Loucy (cell line): ENCODE measurements around the gene SLC1A4.
"Not testable (repeated sequence)": the region's sequence is repeated elsewhere in the genome, so short reads cannot be mapped to it uniquely, and the experiment has no call there.

ENCODE experiments used
- H2AFZ ChIP-seq: fragments of 200-600 bp; sonication (generic); 2 replicates; pipeline ENCODE4 v1.6.0; 2016; ENCODE audit warnings: antibody characterized with exemption, mild to moderate bottlenecking, low read length, moderate library complexity
- H3F3A ChIP-seq: fragments of 200-600 bp; 2 replicates; pipeline ENCODE4 v1.6.0; 2016; ENCODE audit warnings: antibody characterized with exemption, low read depth, mild to moderate bottlenecking
- H3K27me3 ChIP-seq: fragments of 200-600 bp; sonication (generic); 2 replicates; pipeline ENCODE4 v1.6.1; 2014; ENCODE audit warnings: low read length, mild to moderate bottlenecking; ENCODE audit not compliant: insufficient read depth, poor library complexity, severe bottlenecking
- H3K36me3 ChIP-seq: fragments of 200-600 bp; sonication (generic); 2 replicates; pipeline ENCODE4 v1.6.1; 2016; ENCODE audit warnings: low read length; ENCODE audit not compliant: insufficient read depth
- H3K4me1 ChIP-seq: fragments of 200-600 bp; sonication (generic); 2 replicates; pipeline ENCODE4 v1.5.1; 2014; ENCODE audit warnings: low read length, mild to moderate bottlenecking; ENCODE audit not compliant: insufficient read depth, poor library complexity, severe bottlenecking
- H3K4me2 ChIP-seq: fragments of 200-600 bp; sonication (generic); 2 replicates; pipeline ENCODE4 v1.6.0; 2014; ENCODE audit warnings: antibody characterized with exemption, low read length, low read depth, mild to moderate bottlenecking; ENCODE audit not compliant: poor library complexity, severe bottlenecking
- H3K4me3 ChIP-seq: fragments of 200-600 bp; sonication (generic); 2 replicates; pipeline ENCODE4 v1.5.1; 2014; ENCODE audit warnings: low read length, mild to moderate bottlenecking, mixed read lengths; ENCODE audit not compliant: poor library complexity, severe bottlenecking
- H3K79me2 ChIP-seq: fragments of 200-600 bp; sonication (generic); 2 replicates; pipeline ENCODE4 v1.6.1; 2014; ENCODE audit warnings: low read length; ENCODE audit not compliant: insufficient read depth
- H3K9ac ChIP-seq: fragments of 200-600 bp; sonication (generic); 2 replicates; pipeline ENCODE4 v1.6.0; 2014; ENCODE audit warnings: mild to moderate bottlenecking, low read depth, low read length, moderate library complexity; ENCODE audit not compliant: poor library complexity, severe bottlenecking
- H3K9me2 ChIP-seq: fragments of 200-600 bp; sonication (generic); replicated peaks from 2 replicates; pipeline ENCODE4 v1.6.1; 2016; ENCODE audit warnings: low read depth, low read length, mixed read lengths
- H3K9me3 ChIP-seq: fragments of 200-600 bp; sonication (generic); 2 replicates; pipeline ENCODE4 v1.6.1; 2014; ENCODE audit warnings: mild to moderate bottlenecking, antibody characterized with exemption, low read length, low read depth; ENCODE audit not compliant: insufficient read depth
- H4K20me1 ChIP-seq: fragments of 200-600 bp; sonication (generic); 2 replicates; pipeline ENCODE4 v1.6.0; 2014; ENCODE audit warnings: antibody characterized with exemption, low read length, mild to moderate bottlenecking; ENCODE audit not compliant: insufficient read depth, poor library complexity, severe bottlenecking
- CTCF ChIP-seq: fragments of 200-600 bp; sonication (generic); conservative IDR thresholded peaks from 2 replicates; pipeline ENCODE4 v1.5.1; 2014; ENCODE audit warnings: mild to moderate bottlenecking, antibody characterized with exemption, low read length
- EZH2phosphoT487 ChIP-seq: fragments of 200-600 bp; IDR thresholded peaks from 2 replicates; pipeline ENCODE4 v1.6.1; 2018; ENCODE audit warnings: antibody characterized with exemption, mild to moderate bottlenecking, moderate library complexity, borderline replicate concordance

The SLC1A4 gene

GRCh38 chr2:65032019-65032975 lies 43.1 kb downstream of the SLC1A4 start:
- H4K20me1 ChIP-seq: no peaks in the 10 kb centered on the region
- H3K4me1 ChIP-seq: peaks cover 17% of the 10 kb centered on the region
- no peaks in the 10 kb centered on the region for H3K79me2 ChIP-seq
- no peak overlapping the region for H3K4me3 ChIP-seq
- no peaks in the 10 kb centered on the region for H3K27me3 ChIP-seq
- H3K4me2 ChIP-seq: peak overlapping the region; percentile 14
- no peak overlapping the region for H2AFZ ChIP-seq
- no peaks in the 10 kb centered on the region for H3K36me3 ChIP-seq
- no peaks in the 10 kb centered on the region for H3F3A ChIP-seq
- no peaks in the 10 kb centered on the region for H3K9me3 ChIP-seq
- no peaks in the 10 kb centered on the region for H3K9me2 ChIP-seq
- TF ChIP-seq EZH2phosphoT487 (no peak), CTCF (no peak)
- H3K9ac ChIP-seq: no peak overlapping the region

- H3K4me3 ChIP-seq: no peak overlapping the region
- TF ChIP-seq EZH2phosphoT487 (no peak), CTCF (peak; percentile 66)
- H3K9me3 ChIP-seq: no peaks in the 10 kb centered on the region
- no peaks in the 10 kb centered on the region for H3K9me2 ChIP-seq
- H4K20me1 ChIP-seq: no peaks in the 10 kb centered on the region
- H3K9ac ChIP-seq: no peak overlapping the region
- no peaks in the 10 kb centered on the region for H3K36me3 ChIP-seq
- H3F3A ChIP-seq: no peaks in the 10 kb centered on the region
- H3K79me2 ChIP-seq: no peaks in the 10 kb centered on the region
- H3K27me3 ChIP-seq: no peaks in the 10 kb centered on the region
- peaks cover 17% of the 10 kb centered on the region for H3K4me1 ChIP-seq
- H2AFZ ChIP-seq: no peak overlapping the region
- no peak overlapping the region for H3K4me2 ChIP-seq
These were observed 44.0 kb downstream of the SLC1A4 start for GRCh38 chr2:65033178-65033577.

GRCh38 chr2:65033667-65034066 lies 44.5 kb downstream of the SLC1A4 start:
- H3K27me3 ChIP-seq, H3K4me2 ChIP-seq, H3K9ac ChIP-seq, H3K4me3 ChIP-seq, H2AFZ ChIP-seq, H4K20me1 ChIP-seq, H3K9me2 ChIP-seq, H3F3A ChIP-seq, H3K9me3 ChIP-seq, H3K79me2 ChIP-seq, H3K36me3 ChIP-seq: not testable (repeated sequence)
- H3K4me1 ChIP-seq: peaks cover 17% of the 10 kb centered on the region
